Right atrium auricular region (tissue), 2 donors: ENCODE data around the gene XBP1. TPM values are rescaled to one million over a fixed set of nuclear protein-coding genes. Genes with fewer than 3 reads are reported as not detected.

Experiments
- DNase-seq: peaks from one replicate; pipeline ENCODE4 v3.0.0-alpha.2; 2019; ENCODE audit warnings: low spot score
- H3K27ac ChIP-seq, 2 donors: fragments of 200-600 bp; sonication (generic); 1 replicate in 1 of 2; 2 replicates in 1 of 2; pipeline ENCODE4 v1.5.1; 2016 to 2019
- H3K27me3 ChIP-seq, 2 donors: fragments of 200-600 bp; sonication (generic); one replicate each; pipeline versions ENCODE4 v1.5.1 to v1.6.0; 2017 to 2019
- H3K36me3 ChIP-seq: fragments of 200-600 bp; sonication (generic); one replicate; pipeline ENCODE4 v1.5.1; 2016
- H3K4me1 ChIP-seq, 2 donors: fragments of 200-600 bp; sonication (generic); one replicate each; pipeline versions ENCODE4 v1.5.1 to v1.6.0; 2017 to 2019
- H3K4me3 ChIP-seq, 2 donors: fragments of 200-600 bp; sonication (generic); 1 replicate in 1 of 2; 2 replicates in 1 of 2; pipeline ENCODE4 v1.5.1; 2017 to 2019; ENCODE audit warnings: mild to moderate bottlenecking in 1 of 2, moderate library complexity in 1 of 2
- H3K9me3 ChIP-seq, 2 donors: fragments of 200-600 bp; sonication (generic); one replicate each; pipeline ENCODE4 v1.5.1; 2019
- total RNA-seq, 2 donors: library from RNA; depleted of rRNA; stranded (reverse); fragments of >200 nt; gene quantifications; one replicate each; pipeline ENCODE4 v1.1.0, GENCODE V29; 2016
- TF ChIP-seq, protein P1 (sequence below), 2 donors: fragments of 200-600 bp; sonication (generic); IDR thresholded peaks; one replicate each; pipeline ENCODE4 v1.5.1; 2019; ENCODE audit warnings: antibody characterized with exemption in 2 of 2

The XBP1 gene
- total RNA-seq, 2 donors from 2014 or later, result 104 to 160 TPM

DNA sequence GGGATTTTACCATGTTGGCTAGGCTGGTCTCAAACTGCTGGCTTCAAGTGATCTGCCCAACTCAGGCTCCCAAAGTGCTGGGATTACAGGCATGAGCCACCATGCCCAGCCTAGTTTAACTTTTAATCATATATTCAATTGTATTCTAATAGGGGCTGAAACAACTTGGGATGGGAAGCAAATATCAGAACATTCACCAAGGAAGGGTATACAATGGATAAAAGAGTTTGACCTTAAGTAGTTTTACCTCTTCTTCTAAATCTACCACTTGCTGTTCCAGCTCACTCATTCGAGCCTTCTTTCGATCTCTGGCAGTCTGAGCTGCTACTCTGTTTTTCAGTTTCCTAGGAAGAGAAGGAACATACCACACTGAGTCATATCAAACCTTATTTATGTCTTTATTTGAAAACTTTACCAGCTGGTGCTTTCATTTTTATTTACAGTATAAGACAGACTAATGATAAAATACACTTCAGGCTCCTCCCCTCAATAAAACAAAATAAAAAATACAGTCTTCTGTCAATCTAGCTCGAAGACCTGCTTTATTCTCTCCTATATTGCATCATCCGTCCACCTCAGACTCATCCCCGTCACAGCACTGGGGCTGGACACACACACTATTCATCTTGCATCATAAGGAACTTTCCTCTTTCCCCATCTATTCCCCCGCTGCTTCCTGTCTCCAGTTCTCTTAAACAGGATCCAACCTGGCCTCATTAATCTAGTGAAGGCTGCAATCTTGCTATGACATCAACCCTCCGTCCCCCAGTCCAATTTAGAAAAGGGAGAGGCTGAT lies 1.4 kb downstream of the XBP1 start:
- peak; percentile 89 for DNase-seq
- peak overlapping the region; percentile 96 to 99 for H3K4me3 ChIP-seq
- TF ChIP-seq, protein P1, sequence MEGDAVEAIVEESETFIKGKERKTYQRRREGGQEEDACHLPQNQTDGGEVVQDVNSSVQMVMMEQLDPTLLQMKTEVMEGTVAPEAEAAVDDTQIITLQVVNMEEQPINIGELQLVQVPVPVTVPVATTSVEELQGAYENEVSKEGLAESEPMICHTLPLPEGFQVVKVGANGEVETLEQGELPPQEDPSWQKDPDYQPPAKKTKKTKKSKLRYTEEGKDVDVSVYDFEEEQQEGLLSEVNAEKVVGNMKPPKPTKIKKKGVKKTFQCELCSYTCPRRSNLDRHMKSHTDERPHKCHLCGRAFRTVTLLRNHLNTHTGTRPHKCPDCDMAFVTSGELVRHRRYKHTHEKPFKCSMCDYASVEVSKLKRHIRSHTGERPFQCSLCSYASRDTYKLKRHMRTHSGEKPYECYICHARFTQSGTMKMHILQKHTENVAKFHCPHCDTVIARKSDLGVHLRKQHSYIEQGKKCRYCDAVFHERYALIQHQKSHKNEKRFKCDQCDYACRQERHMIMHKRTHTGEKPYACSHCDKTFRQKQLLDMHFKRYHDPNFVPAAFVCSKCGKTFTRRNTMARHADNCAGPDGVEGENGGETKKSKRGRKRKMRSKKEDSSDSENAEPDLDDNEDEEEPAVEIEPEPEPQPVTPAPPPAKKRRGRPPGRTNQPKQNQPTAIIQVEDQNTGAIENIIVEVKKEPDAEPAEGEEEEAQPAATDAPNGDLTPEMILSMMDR (IDR thresholded peaks at IDR 0.05), result no peak
- H3K27ac ChIP-seq, result peak overlapping the region; percentile 100
- no peaks in the 10 kb centered on the region for H3K27me3 ChIP-seq
- peaks cover 48% of the 10 kb centered on the region for H3K36me3 ChIP-seq
- peaks cover 0 to 60% of the 10 kb centered on the region in 2 donors for H3K4me1 ChIP-seq
- H3K9me3 ChIP-seq, result no peaks in the 10 kb centered on the region

DNA sequence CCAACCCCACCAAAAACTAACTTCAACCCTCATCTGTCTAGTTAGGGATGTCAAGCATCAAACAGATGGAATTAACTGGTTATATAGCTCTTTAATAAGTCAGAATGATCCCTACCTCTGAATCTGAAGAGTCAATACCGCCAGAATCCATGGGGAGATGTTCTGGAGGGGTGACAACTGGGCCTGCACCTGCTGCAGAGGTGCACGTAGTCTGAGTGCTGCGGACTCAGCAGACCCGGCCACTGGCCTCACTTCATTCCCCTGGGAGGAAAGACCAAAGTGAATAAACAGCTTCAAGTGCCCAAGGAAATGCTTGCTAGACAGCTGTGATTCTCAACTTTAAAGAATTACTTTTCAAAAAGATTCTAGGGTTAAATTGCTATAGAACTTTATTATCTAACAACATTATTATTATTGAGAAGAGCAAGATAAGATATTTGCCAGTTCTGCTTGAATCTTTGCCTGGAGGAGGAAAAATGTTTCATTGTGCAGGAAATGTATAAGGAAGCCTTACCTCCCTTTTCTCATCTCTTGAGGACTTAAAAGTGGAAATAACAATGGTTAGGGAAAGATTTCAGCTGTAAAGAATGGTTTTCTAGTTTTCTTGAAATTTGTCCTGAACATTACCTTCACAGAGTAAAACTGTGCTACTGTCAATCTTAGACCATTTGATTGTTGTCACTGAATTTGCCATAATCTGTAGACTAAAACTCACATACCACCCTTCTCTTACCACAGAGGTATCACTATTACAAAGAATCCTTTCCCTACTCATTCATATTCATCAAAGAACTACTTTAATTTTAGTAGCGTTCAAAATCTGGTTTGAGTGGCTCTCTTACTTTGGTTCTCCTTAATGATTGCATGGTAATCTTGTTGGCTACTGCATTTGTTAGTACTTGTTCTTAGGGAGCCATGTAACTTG lies 4.2 kb downstream of the XBP1 start:
- Histone ChIP-seq H3K36me3 (peaks cover 60% of the 10 kb centered on the region), H3K4me3 (no peak overlapping the region), H3K27me3 (no peaks in the 10 kb centered on the region), H3K4me1 (peaks cover 0 to 40% of the 10 kb centered on the region in 2 donors), H3K27ac (no peak overlapping the region), H3K9me3 (no peaks in the 10 kb centered on the region)
- DNase-seq, result no peak
- TF ChIP-seq, protein P1 (IDR thresholded peaks at IDR 0.05), result no peak

DNA sequence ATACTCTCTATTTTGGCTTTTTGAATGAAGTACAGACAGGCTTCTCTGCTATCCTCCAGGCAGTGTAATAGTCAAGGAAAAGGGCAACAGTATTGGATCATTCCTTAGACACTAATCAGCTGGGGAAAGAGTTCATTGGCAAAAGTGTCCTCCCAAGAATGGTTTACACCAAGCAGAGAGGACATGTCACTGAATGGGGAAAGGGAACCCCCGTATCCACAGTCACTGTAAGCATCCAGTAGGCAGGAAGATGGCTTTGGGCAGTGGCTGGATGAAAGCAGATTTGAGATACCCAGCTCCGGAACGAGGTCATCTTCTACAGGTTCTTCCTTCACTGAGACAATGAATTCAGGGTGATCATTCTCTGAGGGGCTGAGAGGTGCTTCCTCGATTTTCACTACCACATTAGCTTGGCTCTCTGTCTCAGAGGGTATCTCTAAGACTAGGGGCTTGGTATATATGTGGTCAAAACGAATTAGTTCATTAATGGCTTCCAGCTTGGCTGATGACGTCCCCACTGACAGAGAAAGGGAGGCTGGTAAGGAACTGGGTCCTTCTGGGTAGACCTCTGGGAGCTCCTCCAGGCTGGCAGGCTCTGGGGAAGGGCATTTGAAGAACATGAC lies 5.2 kb downstream of the XBP1 start:
- H3K4me1 ChIP-seq, result peaks cover 0 to 39% of the 10 kb centered on the region in 2 donors
- H3K27me3 ChIP-seq, result no peaks in the 10 kb centered on the region
- peaks cover 60% of the 10 kb centered on the region for H3K36me3 ChIP-seq
- no peaks in the 10 kb centered on the region for H3K9me3 ChIP-seq
- TF ChIP-seq, protein P1 (IDR thresholded peaks at IDR 0.05), result no peak
- no peak overlapping the region for H3K27ac ChIP-seq
- DNase-seq, result no peak
- H3K4me3 ChIP-seq, result no peak overlapping the region

DNA sequence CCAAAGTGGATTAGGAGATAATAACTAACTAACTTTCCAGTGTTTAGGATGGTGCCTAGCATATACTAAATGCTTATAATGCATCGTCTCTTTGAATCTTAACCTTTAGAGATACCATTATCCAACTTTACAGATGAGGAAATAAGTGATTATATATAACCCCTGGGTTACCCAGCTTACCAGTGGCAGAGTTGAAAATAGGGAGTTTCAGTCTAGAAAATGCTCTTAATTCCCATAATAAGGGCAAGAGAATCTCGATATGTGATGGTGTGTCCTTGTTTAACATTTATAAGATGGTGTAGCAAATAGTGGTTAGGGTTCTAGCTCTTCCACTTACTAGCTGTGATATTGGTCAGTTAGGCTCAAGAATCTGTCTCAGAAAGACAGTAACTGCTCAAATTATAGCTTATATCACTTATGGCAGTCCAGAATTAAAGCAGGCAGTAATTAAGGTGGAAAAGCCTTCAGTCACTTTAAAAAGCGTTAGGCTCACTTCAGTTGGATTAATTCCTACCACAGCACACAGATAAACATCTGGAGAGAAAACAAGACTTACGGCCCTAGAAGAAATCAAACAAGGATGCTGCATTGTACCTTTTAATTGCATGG lies 6.3 kb downstream of the XBP1 start:
- no peak overlapping the region for H3K4me3 ChIP-seq
- H3K9me3 ChIP-seq, result no peaks in the 10 kb centered on the region
- peaks cover 0 to 38% of the 10 kb centered on the region in 2 donors for H3K4me1 ChIP-seq
- no peak overlapping the region for H3K27ac ChIP-seq
- no peaks in the 10 kb centered on the region for H3K27me3 ChIP-seq
- TF ChIP-seq, protein P1 (IDR thresholded peaks at IDR 0.05), result no peak
- H3K36me3 ChIP-seq, result peaks cover 60% of the 10 kb centered on the region
- no peak for DNase-seq
